Upper lobe of left lung (tissue), 4 donors: ENCODE measurements around the gene HOXD13.
A peak's percentile ranks its signal among the peaks of the same experiment; 100 is the strongest.

Experiments
- CTCF ChIP-seq, 6 experiments: fragments of 450-650 bp in 4 of 6; fragments of 200-600 bp in 2 of 6; sonication (generic) in 2 of 6; IDR thresholded peaks; one replicate each; pipeline ENCODE4 v1.5.1; 2016 to 2019; ENCODE audit warnings: antibody characterized with exemption in 6 of 6
- EP300 ChIP-seq, 4 donors: sonication (generic); formaldehyde crosslinking; IDR thresholded peaks; one replicate each; pipeline ENCODE4 v1.5.1; 2017; ENCODE audit warnings: antibody characterized with exemption in 4 of 4, control low read depth in 2 of 4
- POLR2A ChIP-seq, 4 donors: fragments of 450-650 bp; IDR thresholded peaks; one replicate each; pipeline ENCODE4 v1.5.1; 2016 to 2017; ENCODE audit warnings: antibody characterized with exemption in 4 of 4, mild to moderate bottlenecking in 2 of 4
- POLR2AphosphoS5 ChIP-seq, 2 donors: sonication (generic); formaldehyde crosslinking; IDR thresholded peaks; one replicate each; pipeline ENCODE4 v1.5.1; 2017; ENCODE audit warnings: antibody characterized with exemption in 2 of 2

GRCh38 chr2:176111309-176111663 lies 18.8 kb downstream of the HOXD13 start:
- TF ChIP-seq POLR2A (IDR thresholded peaks at IDR 0.05) (no peak), CTCF (IDR thresholded peaks at IDR 0.05) (peak in 3 of 6 experiments; percentile 10 to 19 (median 15)), POLR2AphosphoS5 (IDR thresholded peaks at IDR 0.05) (no peak), EP300 (IDR thresholded peaks at IDR 0.05) (no peak)
